Measurements from ENCODE around the gene AMHR2.
"Not testable (repeated sequence)": the region's sequence is repeated elsewhere in the genome, so short reads cannot be mapped to it uniquely, and the experiment has no call there.

AMHR2 gene

GRCh38 chr12:53441040-53441833 lies 17.6 kb downstream of the AMHR2 start, which contains the start of gene PRR13:
Gene PRR13 (plus strand): TSS chr12:53441734. CDS start chr12:53442715, 981 bp downstream.
- TF ChIP-seq, protein P1, sequence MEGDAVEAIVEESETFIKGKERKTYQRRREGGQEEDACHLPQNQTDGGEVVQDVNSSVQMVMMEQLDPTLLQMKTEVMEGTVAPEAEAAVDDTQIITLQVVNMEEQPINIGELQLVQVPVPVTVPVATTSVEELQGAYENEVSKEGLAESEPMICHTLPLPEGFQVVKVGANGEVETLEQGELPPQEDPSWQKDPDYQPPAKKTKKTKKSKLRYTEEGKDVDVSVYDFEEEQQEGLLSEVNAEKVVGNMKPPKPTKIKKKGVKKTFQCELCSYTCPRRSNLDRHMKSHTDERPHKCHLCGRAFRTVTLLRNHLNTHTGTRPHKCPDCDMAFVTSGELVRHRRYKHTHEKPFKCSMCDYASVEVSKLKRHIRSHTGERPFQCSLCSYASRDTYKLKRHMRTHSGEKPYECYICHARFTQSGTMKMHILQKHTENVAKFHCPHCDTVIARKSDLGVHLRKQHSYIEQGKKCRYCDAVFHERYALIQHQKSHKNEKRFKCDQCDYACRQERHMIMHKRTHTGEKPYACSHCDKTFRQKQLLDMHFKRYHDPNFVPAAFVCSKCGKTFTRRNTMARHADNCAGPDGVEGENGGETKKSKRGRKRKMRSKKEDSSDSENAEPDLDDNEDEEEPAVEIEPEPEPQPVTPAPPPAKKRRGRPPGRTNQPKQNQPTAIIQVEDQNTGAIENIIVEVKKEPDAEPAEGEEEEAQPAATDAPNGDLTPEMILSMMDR (conservative IDR thresholded peaks at IDR 0.05; ENCODE audit: low read depth): no peak
- H3K27ac ChIP-seq: peak within 1 kb of the TSS; percentile 94
- CTCF ChIA-PET: no interaction called here
- POLR2A ChIA-PET (ENCODE audit: low non-redundant PET): interaction anchor here (0.6 to 1.0 kb wide), 3 partner anchors 17 to 62 kb away, joined by 5 to 9 read pairs (median 6); no protein-coding TSS in a partner anchor
- DNase-seq (ENCODE audit: low spot score): peak; percentile 98

DNA sequence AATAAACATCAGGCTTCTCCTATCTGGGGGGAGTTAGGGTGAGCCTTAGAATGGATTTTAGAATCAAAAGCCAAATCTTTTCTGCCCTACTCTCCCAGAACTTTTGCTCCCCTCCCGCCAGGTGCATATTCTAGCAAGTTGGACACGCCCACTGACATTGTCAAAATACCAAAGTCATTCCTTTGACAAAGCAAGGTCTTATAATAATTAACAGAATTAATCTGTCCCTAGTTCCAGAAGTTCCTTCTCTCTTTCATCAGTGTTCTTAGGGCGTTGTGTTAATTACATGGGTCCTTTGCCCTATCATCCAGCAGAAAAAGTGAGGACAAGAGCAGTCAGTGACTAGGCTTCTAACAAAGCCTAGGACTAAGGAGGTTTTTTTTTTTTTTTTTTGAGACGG lies 20.3 kb downstream of the AMHR2 start:
- ChIA-PET POLR2A (ENCODE audit: low non-redundant PET) (no interaction called here), CTCF (no interaction called here)
- no peak for DNase-seq (ENCODE audit: low spot score)
- H3K27ac ChIP-seq: no peak overlapping the region; the same call in 1 of the 2 replicates
- TF ChIP-seq, protein P1 (conservative IDR thresholded peaks at IDR 0.05; ENCODE audit: low read depth): no peak

DNA sequence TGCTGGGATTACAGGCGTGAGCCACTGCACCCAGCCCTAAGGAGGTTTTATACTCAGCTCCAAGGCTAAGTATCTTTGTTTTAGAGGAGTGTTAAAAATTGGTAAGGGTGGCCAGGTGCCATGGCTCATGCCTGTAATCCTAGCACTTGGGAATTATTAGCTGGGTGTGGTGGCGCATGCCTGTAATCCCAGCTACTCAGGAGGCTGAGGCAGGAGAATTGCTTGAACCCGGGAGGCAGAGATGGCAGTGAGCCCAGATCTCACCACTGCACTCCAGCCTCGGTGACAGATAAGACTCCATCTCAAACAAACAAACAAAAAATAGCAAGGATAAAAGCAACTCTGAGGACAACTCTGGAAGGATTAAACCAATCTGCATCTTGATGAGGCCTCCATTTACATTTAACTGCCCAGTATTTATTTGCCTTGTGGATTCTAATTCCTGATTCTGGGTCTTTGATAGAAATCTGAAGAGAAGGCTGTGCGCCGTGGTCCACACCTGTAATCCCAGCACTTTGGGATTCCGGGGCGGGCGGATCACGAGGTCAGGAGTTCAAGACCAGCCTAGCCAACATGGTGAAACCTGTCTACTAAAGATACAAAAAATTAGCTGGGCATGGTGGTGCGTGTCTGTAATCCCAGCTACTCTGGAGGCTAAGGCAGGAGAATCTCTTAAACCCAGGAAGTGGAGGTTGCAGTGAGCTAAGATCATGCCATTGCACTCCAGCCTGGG lies 21.1 kb downstream of the AMHR2 start:
- POLR2A ChIA-PET (ENCODE audit: low non-redundant PET): not testable (repeated sequence)

GRCh38 chr12:53450936-53451335 lies 27.3 kb downstream of the AMHR2 start:
- ChIA-PET POLR2A (ENCODE audit: low non-redundant PET) (no interaction called here), CTCF (interaction anchor here (0.6 kb wide), 1 partner anchor 89 kb away, joined by 5 read pairs; no protein-coding TSS in a partner anchor)
- TF ChIP-seq, protein P1 (conservative IDR thresholded peaks at IDR 0.05; ENCODE audit: low read depth): no peak
- DNase-seq (ENCODE audit: low spot score): no peak
- no peak overlapping the region for H3K27ac ChIP-seq

More for the DNA sequence above, 21.1 kb downstream of the AMHR2 start:
- DNase-seq (ENCODE audit: low spot score); CTCF ChIA-PET: not testable (repeated sequence)
- peak overlapping the region; percentile 15; the same call in 1 of the 2 replicates for H3K27ac ChIP-seq

GRCh38 chr12:53451661-53452158 lies 28.1 kb downstream of the AMHR2 start, which contains the start of gene PCBP2:
Gene PCBP2 (plus strand): TSS chr12:53452102. CDS start chr12:53454801, 2,699 bp downstream.
- H3K27ac ChIP-seq: peak within 1 kb of the TSS; percentile 89
- ChIA-PET POLR2A (ENCODE audit: low non-redundant PET) (no interaction called here), CTCF (interaction anchor here (0.6 kb wide), 1 partner anchor 89 kb away, joined by 5 read pairs; no protein-coding TSS in a partner anchor)
- peak; percentile 97 for DNase-seq (ENCODE audit: low spot score)
- TF ChIP-seq, protein P1 (conservative IDR thresholded peaks at IDR 0.05; ENCODE audit: low read depth): peak; percentile 88

DNA sequence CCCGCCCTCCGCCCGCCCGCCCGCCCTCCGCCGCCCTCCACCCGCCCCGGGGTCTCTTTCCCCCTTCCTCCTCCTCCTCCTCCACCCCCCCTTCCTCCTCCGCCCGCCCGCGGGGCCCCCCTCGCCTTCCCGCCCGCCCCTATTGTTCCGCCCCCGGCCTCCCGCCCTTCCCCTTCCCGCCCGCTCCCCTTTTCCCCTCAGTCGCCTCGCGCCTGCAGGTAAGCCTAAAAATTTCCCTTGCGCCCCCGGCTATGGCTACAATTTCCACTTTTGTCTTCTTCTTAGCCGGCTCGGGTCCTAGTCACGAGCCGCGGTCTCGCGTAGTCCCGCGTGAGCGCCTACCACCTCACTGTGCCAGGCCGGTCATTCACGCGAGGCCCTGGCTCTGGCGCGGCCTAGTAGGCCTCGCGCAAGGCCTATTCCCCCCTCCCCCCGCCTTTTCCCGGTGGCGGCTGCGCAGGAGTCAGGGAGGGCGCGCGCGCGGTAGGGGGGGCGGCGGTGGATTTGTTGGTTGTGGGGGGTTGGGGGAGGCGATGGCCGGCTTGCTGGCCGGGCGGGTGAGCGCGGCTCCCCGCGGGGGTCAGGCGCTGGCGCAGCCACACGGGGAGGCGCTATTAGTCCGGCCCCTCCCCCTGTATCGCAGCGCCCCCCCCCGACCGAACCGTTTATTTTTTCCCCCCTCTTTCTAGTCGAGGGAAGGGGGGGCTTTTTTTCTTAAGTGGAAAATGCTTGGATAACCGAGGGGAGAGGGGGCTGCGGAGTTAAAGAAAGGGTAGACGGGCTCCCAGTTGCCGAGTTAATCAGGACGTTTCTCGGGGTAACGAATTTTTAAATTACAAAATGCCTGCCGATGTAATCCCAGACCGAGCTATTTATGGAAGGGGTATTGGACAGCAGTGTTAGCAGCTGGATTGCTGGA lies 28.8 kb downstream of the AMHR2 start:
- peak; percentile 80 for DNase-seq (ENCODE audit: low spot score)
- H3K27ac ChIP-seq: peak overlapping the region; percentile 89
- CTCF ChIA-PET: interaction anchor here (0.7 kb wide), 1 partner anchor 25 kb away, joined by 5 read pairs; no protein-coding TSS in a partner anchor
- POLR2A ChIA-PET (ENCODE audit: low non-redundant PET): no interaction called here
- TF ChIP-seq, protein P1 (conservative IDR thresholded peaks at IDR 0.05; ENCODE audit: low read depth): peak; percentile 61
